Left ventricle myocardium superior (tissue), 1 donor: ENCODE results near the gene DENND10. TPM values are rescaled to one million over a fixed set of nuclear protein-coding genes. Genes with fewer than 3 reads are reported as not detected.
A peak's percentile ranks its signal among the peaks of the same experiment; 100 is the strongest.
"Not testable (repeated sequence)": the region's sequence is repeated elsewhere in the genome, so short reads cannot be mapped to it uniquely, and the experiment has no call there.

Source experiments
- ATAC-seq: fragments of 200-7000 bp; cut with Tn5 transposase; one replicate; pipeline ENCODE4 v1.9.1; 2020; ENCODE audit warnings: mild to moderate bottlenecking, moderate library complexity
- DNase-seq: peaks from one replicate; pipeline ENCODE4 v3.0.0-alpha.2; 2020
- intact Hi-C: fragments of 100-400 bp; cut with micrococcal nuclease; formaldehyde crosslinking; loops from one replicate; pipeline ENCODE4 v1.11.0; 2022
- total RNA-seq: library from RNA; stranded (reverse); fragmentation: NEBNext Ultra II Directional; extraction: Animal tissue kit (Norgen Biotek cat#: 25700); gene quantifications from one replicate; pipeline ENCODE4 v1.2.1, GENCODE V29; 2021
- donor health status: DM: no; HTN: yes; CAD: no; lungs with severe emphysema.

DENND10 gene
- total RNA-seq, 1 donor from 2014 or later, result 19.7 TPM

GRCh38 chr10:119095640-119096039 is 8.3 kb upstream of the DENND10 start:
- no peak for DNase-seq
- ATAC-seq, result no peak
- intact Hi-C loops, result no loop called here

GRCh38 chr10:119096641-119097415 is 7.1 kb upstream of the DENND10 start:
- intact Hi-C loops, ATAC-seq, DNase-seq: not testable (repeated sequence)

GRCh38 chr10:119098576-119098975 is 5.3 kb upstream of the DENND10 start:
- no peak for ATAC-seq
- intact Hi-C loops, result no loop called here
- DNase-seq, result no peak

GRCh38 chr10:119100434-119101238 is 3.3 kb upstream of the DENND10 start:
- DNase-seq, result no peak
- no peak for ATAC-seq
- intact Hi-C loops, result no loop called here

- ATAC-seq, result no peak
- no peak for DNase-seq
- intact Hi-C loops, result no loop called here
Observed at GRCh38 chr10:119101366-119102098, 2.4 kb upstream of the DENND10 start.

- ATAC-seq, result no peak
- no peak for DNase-seq
- intact Hi-C loops, result no loop called here
Observed at GRCh38 chr10:119103241-119103902, 541 bp upstream of the DENND10 start.

GRCh38 chr10:119104654-119105015 is 722 bp downstream of the DENND10 start:
- intact Hi-C loops, result no loop called here
- no peak for DNase-seq
- ATAC-seq, result no peak

- ATAC-seq, result no peak
- intact Hi-C loops, result no loop called here
- DNase-seq, result no peak
Observed at GRCh38 chr10:119105155-119105554, 1.2 kb downstream of the DENND10 start.

- DNase-seq, result peak; percentile 34
- intact Hi-C loops, ATAC-seq: not testable (repeated sequence)
Observed at GRCh38 chr10:119105899-119106298, 2.0 kb downstream of the DENND10 start.

- DNase-seq, ATAC-seq, intact Hi-C loops: not testable (repeated sequence)
Observed at GRCh38 chr10:119107106-119107505, 3.2 kb downstream of the DENND10 start.

GRCh38 chr10:119107771-119108170 is 3.9 kb downstream of the DENND10 start:
- intact Hi-C loops, ATAC-seq, DNase-seq: not testable (repeated sequence)

GRCh38 chr10:119112056-119112455 is 8.1 kb downstream of the DENND10 start:
- ATAC-seq, result no peak
- intact Hi-C loops, result no loop called here
- DNase-seq, result no peak

GRCh38 chr10:119113751-119114732 is 10.1 kb downstream of the DENND10 start:
- no peak for ATAC-seq
- intact Hi-C loops, result no loop called here

GRCh38 chr10:119115926-119116325 is 12.0 kb downstream of the DENND10 start:
- intact Hi-C loops, result no loop called here
- no peak for DNase-seq
- no peak for ATAC-seq

More at GRCh38 chr10:119113751-119114732, 10.1 kb downstream of the DENND10 start:
- no peak for DNase-seq

- DNase-seq (no peak), ATAC-seq (no peak)
- intact Hi-C loops, result no loop called here
Observed at GRCh38 chr10:119116326-119116951, 12.5 kb downstream of the DENND10 start.

- ATAC-seq (no peak), DNase-seq (no peak)
- intact Hi-C loops, result no loop called here
Observed at GRCh38 chr10:119118231-119118630, 14.3 kb downstream of the DENND10 start.

- DNase-seq (no peak), ATAC-seq (no peak)
- intact Hi-C loops, result no loop called here
Observed at GRCh38 chr10:119119400-119119799, 15.5 kb downstream of the DENND10 start.

GRCh38 chr10:119120413-119120867 is 16.5 kb downstream of the DENND10 start:
- peak; percentile 89 for ATAC-seq
- intact Hi-C loops, result no loop called here
- no peak for DNase-seq
